SU-DHL-6 (cell line): ENCODE results near the gene ARF6.

Experiments used
- H2AFZ ChIP-seq: fragments of 200-600 bp; sonication (generic); 2 replicates; pipeline ENCODE4 v1.6.1; 2014; ENCODE audit warnings: low read depth, mild to moderate bottlenecking, moderate library complexity, mixed read lengths, antibody characterized with exemption, low read length; ENCODE audit not compliant: severe bottlenecking
- H3F3A ChIP-seq: fragments of 200-600 bp; shearing (Covaris generic); 2 replicates; pipeline ENCODE4 v1.6.0; 2016; ENCODE audit warnings: antibody characterized with exemption, mild to moderate bottlenecking; ENCODE audit not compliant: insufficient read depth
- H3K27ac ChIP-seq: fragments of 200-600 bp; sonication (generic); 2 replicates; pipeline ENCODE4 v1.5.1; 2016; ENCODE audit warnings: low read depth, mild to moderate bottlenecking, low read length, moderate library complexity, mixed read lengths
- H3K27me3 ChIP-seq: fragments of 200-600 bp; sonication (generic), shearing (Covaris generic); 2 replicates; pipeline ENCODE4 v1.6.0; 2014; ENCODE audit warnings: mild to moderate bottlenecking, low read length
- H3K36me3 ChIP-seq: fragments of 200-600 bp; sonication (generic); 2 replicates; pipeline ENCODE4 v1.6.1; 2014; ENCODE audit warnings: mild to moderate bottlenecking, low read length, mixed read lengths
- H3K4me2 ChIP-seq: fragments of 300-600, 200-600 bp; shearing (Covaris generic), sonication (generic); 2 replicates; pipeline ENCODE4 v1.6.0; 2014; ENCODE audit warnings: low read length, low read depth, mild to moderate bottlenecking; ENCODE audit not compliant: poor library complexity, severe bottlenecking
- H3K4me3 ChIP-seq: fragments of 200-600 bp; sonication (generic); 2 replicates; pipeline ENCODE4 v1.5.1; 2014; ENCODE audit warnings: antibody characterized with exemption, low read length, mild to moderate bottlenecking, mixed read lengths; ENCODE audit not compliant: insufficient read depth, poor library complexity, severe bottlenecking
- H3K79me2 ChIP-seq: fragments of 200-600 bp; sonication (generic); 2 replicates; pipeline ENCODE4 v1.6.1; 2014; ENCODE audit warnings: mild to moderate bottlenecking, low read length, moderate library complexity; ENCODE audit not compliant: insufficient read depth
- H3K9ac ChIP-seq: fragments of 200-600 bp; sonication (generic); 2 replicates; pipeline ENCODE4 v1.7.0; 2014; ENCODE audit warnings: mild to moderate bottlenecking, low read length
- H3K9me2 ChIP-seq: fragments of 200-600 bp; sonication (generic); replicated peaks from 2 replicates; pipeline ENCODE4 v1.6.1; 2014; ENCODE audit warnings: low read length; ENCODE audit not compliant: insufficient read depth
- H3K9me3 ChIP-seq: fragments of 200-600 bp; sonication (generic); 2 replicates; pipeline ENCODE4 v1.6.1; 2014; ENCODE audit warnings: low read length, mixed read lengths; ENCODE audit not compliant: insufficient read depth
- H4K20me1 ChIP-seq: fragments of 200-600 bp; sonication (generic); 2 replicates; pipeline ENCODE4 v1.6.1; 2014; ENCODE audit warnings: low read depth, mild to moderate bottlenecking, antibody characterized with exemption, low read length, moderate library complexity, mixed read lengths
- CTCF ChIP-seq: fragments of 200-600 bp; sonication (generic); IDR thresholded peaks from one replicate; pipeline ENCODE4 v1.5.1; 2017; ENCODE audit warnings: antibody characterized with exemption, mild to moderate bottlenecking, low read length, moderate library complexity; ENCODE audit not compliant: insufficient read depth, poor library complexity, severe bottlenecking
- EZH2phosphoT487 ChIP-seq: fragments of 200-600 bp; sonication (generic), shearing (Covaris generic); conservative IDR thresholded peaks from 2 replicates; pipeline ENCODE4 v1.6.1; 2018; ENCODE audit warnings: mild to moderate bottlenecking, antibody characterized with exemption, low read length, moderate library complexity, mixed read lengths

Gene ARF6

GRCh38 chr14:49923442-49923841 is 30.6 kb downstream of the ARF6 start:
- TF ChIP-seq EZH2phosphoT487 (no peak), CTCF (no peak)
- Histone ChIP-seq H3K36me3 (no peaks in the 10 kb centered on the region), H3K9me3 (no peaks in the 10 kb centered on the region), H3K79me2 (no peaks in the 10 kb centered on the region), H3K27ac (no peak overlapping the region), H3K9ac (no peak overlapping the region), H2AFZ (no peak overlapping the region), H4K20me1 (no peaks in the 10 kb centered on the region), H3K27me3 (no peaks in the 10 kb centered on the region), H3K4me2 (no peak overlapping the region), H3F3A (no peaks in the 10 kb centered on the region), H3K4me3 (no peak overlapping the region), H3K9me2 (no peaks in the 10 kb centered on the region)

GRCh38 chr14:49923881-49924280 is 31.0 kb downstream of the ARF6 start:
- no peaks in the 10 kb centered on the region for H4K20me1 ChIP-seq
- no peak overlapping the region for H3K27ac ChIP-seq
- no peaks in the 10 kb centered on the region for H3K27me3 ChIP-seq
- no peaks in the 10 kb centered on the region for H3K9me2 ChIP-seq
- no peak overlapping the region for H2AFZ ChIP-seq
- no peaks in the 10 kb centered on the region for H3K36me3 ChIP-seq
- no peaks in the 10 kb centered on the region for H3K9me3 ChIP-seq
- H3K9ac ChIP-seq: no peak overlapping the region
- H3K79me2 ChIP-seq: no peaks in the 10 kb centered on the region
- TF ChIP-seq CTCF (no peak), EZH2phosphoT487 (no peak)
- H3F3A ChIP-seq: no peaks in the 10 kb centered on the region
- H3K4me3 ChIP-seq: no peak overlapping the region
- no peak overlapping the region for H3K4me2 ChIP-seq

GRCh38 chr14:49924852-49925251 is 32.0 kb downstream of the ARF6 start:
- no peaks in the 10 kb centered on the region for H3K36me3 ChIP-seq
- no peaks in the 10 kb centered on the region for H3K79me2 ChIP-seq
- no peak overlapping the region for H3K4me2 ChIP-seq
- H3K27me3 ChIP-seq: no peaks in the 10 kb centered on the region
- H3K4me3 ChIP-seq: no peak overlapping the region
- H3K9ac ChIP-seq: no peak overlapping the region
- H3K27ac ChIP-seq: no peak overlapping the region
- H2AFZ ChIP-seq: no peak overlapping the region
- TF ChIP-seq EZH2phosphoT487 (no peak), CTCF (no peak)
- H4K20me1 ChIP-seq: no peaks in the 10 kb centered on the region
- no peaks in the 10 kb centered on the region for H3F3A ChIP-seq
- no peaks in the 10 kb centered on the region for H3K9me3 ChIP-seq
- H3K9me2 ChIP-seq: no peaks in the 10 kb centered on the region
